K562 (cell line): ENCODE measurements around the gene NUMB. TPM values are rescaled to one million over a fixed set of nuclear protein-coding genes. Genes with fewer than 3 reads are reported as not detected.

Source experiments
- ATAC-seq: fragments of 200-7000 bp; cut with Tn5 transposase; 3 replicates; pipeline ENCODE4 v1.9.1; 2020; ENCODE audit warnings: moderate library complexity
- BruUV-seq: library from RNA; stranded (reverse); fragments of 400-500 nt; replicated peaks from 2 replicates; lab custom pipeline; 2021; lab: Mats Ljungman, UMichigan
- CTCF ChIA-PET: fragments of 300-600 bp; formaldehyde crosslinking; extraction: SDS; loops from one replicate; lab custom pipeline; 2021; ENCODE audit warnings: low intra/inter-chr PET ratio; lab: Yijun Ruan, JAX
- POLR2A ChIA-PET: fragments of 300-600, 350-650 bp; sonication (Branson Sonifier 250); formaldehyde crosslinking; extraction: SDS; loops from one replicate; lab custom pipeline; 2021; ENCODE audit warnings: antibody characterized with exemption, inconsistent platforms; lab: Yijun Ruan, JAX
- DNase-seq, 4 experiments: peaks; one replicate each; pipeline versions ENCODE4 v3.0.0 to v3.0.0-alpha.2; 2011 to 2018; ENCODE audit warnings: low spot score in 3 of 4, mixed read lengths in 3 of 4; ENCODE audit errors: extremely low read depth in 1 of 4
- FAIRE-seq: peaks from 2 replicates; lab custom pipeline; 2011; peaks lifted over from hg19 to GRCh38; lab: Jason Lieb, UNC
- H2AFZ ChIP-seq: 2 replicates; pipeline ENCODE4 v1.6.0; 2011; ENCODE audit warnings: low read depth, low read length, control low read depth, inconsistent platforms
- H3K27ac ChIP-seq: fragments of 200-600 bp; 3 replicates; pipeline ENCODE4 v1.8.0; 2011; ENCODE audit warnings: low read depth, mild to moderate bottlenecking, control low read depth, inconsistent platforms, low read length, moderate library complexity, mixed read lengths; ENCODE audit errors: extremely low read depth
- H3K27me3 ChIP-seq, 2 experiments: fragments of 300-600 bp in 1 of 2; 2 replicates in 1 of 2; 3 replicates in 1 of 2; pipeline versions ENCODE4 v1.6.0 to v1.8.0; 2011; ENCODE audit warnings: inconsistent platforms in 2 of 2, low read length in 2 of 2, mild to moderate bottlenecking in 1 of 2, mixed read lengths in 1 of 2, moderate library complexity in 1 of 2; ENCODE audit not compliant: control insufficient read depth in 2 of 2, insufficient read depth in 2 of 2
- H3K36me3 ChIP-seq: fragments of 300-600 bp; 3 replicates; pipeline ENCODE4 v1.8.0; 2011; ENCODE audit warnings: mild to moderate bottlenecking, low read length, inconsistent platforms; ENCODE audit not compliant: control insufficient read depth, insufficient read depth
- H3K4me1 ChIP-seq, 2 experiments: fragments of 200-600 bp in 1 of 2; replicated peaks in 1 of 2; 2 replicates in 1 of 2; 3 replicates in 1 of 2; pipeline versions ENCODE4 v1.5.1 to v1.8.0; 2011; ENCODE audit warnings: inconsistent platforms in 2 of 2, low read length in 2 of 2, mild to moderate bottlenecking in 1 of 2, mixed read lengths in 1 of 2, moderate library complexity in 1 of 2; ENCODE audit not compliant: control insufficient read depth in 2 of 2, insufficient read depth in 2 of 2
- H3K4me2 ChIP-seq: 2 replicates; pipeline ENCODE4 v1.6.1; 2011; ENCODE audit warnings: low read length, control low read depth, inconsistent platforms, mixed read lengths; ENCODE audit not compliant: insufficient read depth
- H3K4me3 ChIP-seq: fragments of 200-600 bp; sonication (generic), shearing (Covaris generic); 2 replicates; pipeline ENCODE4 v1.5.1; 2016; ENCODE audit warnings: control low read depth, inconsistent platforms
- H3K79me2 ChIP-seq: fragments of 200-600 bp; 3 replicates; pipeline ENCODE4 v1.8.0; 2011; ENCODE audit warnings: low read length, inconsistent platforms; ENCODE audit not compliant: control insufficient read depth, insufficient read depth
- H3K9ac ChIP-seq, 2 experiments: 2 replicates each; pipeline versions ENCODE4 v1.6.0 to v1.6.1; 2011; ENCODE audit warnings: low read depth in 2 of 2, low read length in 2 of 2, control low read depth in 1 of 2, inconsistent platforms in 1 of 2, mild to moderate bottlenecking in 1 of 2, mixed read lengths in 1 of 2; ENCODE audit not compliant: insufficient read depth in 1 of 2
- H3K9me1 ChIP-seq: one replicate; pipeline ENCODE4 v1.6.0; 2011; ENCODE audit warnings: inconsistent platforms, mild to moderate bottlenecking, low read length, moderate library complexity; ENCODE audit not compliant: control insufficient read depth, insufficient read depth
- H3K9me3 ChIP-seq: replicated peaks from 2 replicates; pipeline ENCODE4 v1.5.1; 2011; ENCODE audit warnings: low read depth, low read length, inconsistent platforms; ENCODE audit not compliant: control insufficient read depth, insufficient read depth
- H4K20me1 ChIP-seq: replicated peaks from 2 replicates; pipeline ENCODE4 v1.6.1; 2011; ENCODE audit warnings: low read length, inconsistent platforms, mixed read lengths; ENCODE audit not compliant: control insufficient read depth, insufficient read depth
- DACH1 ChIP-seq: fragments of 450-650 bp; IDR thresholded peaks from 2 replicates; pipeline ENCODE4 v1.6.1; 2018; ENCODE audit not compliant: partially characterized antibody
- ETV1 ChIP-seq: fragments of 450-650 bp; conservative IDR thresholded peaks from 2 replicates; pipeline ENCODE4 v1.6.1; 2016; ENCODE audit warnings: missing genetic modification characterization, control low read depth, low read depth, missing compliant biosample characterization
- JUN ChIP-seq, 2 experiments: sonication (generic) in 1 of 2; formaldehyde crosslinking in 1 of 2; IDR thresholded peaks; 2 replicates each; pipeline versions ENCODE4 v1.6.1 to v1.8.0; 2012 to 2022; ENCODE audit warnings: borderline replicate concordance in 2 of 2, mild to moderate bottlenecking in 2 of 2, improper control_type of control experiment in 1 of 2, low read depth in 1 of 2, low read length in 1 of 2, missing genetic modification reagents in 1 of 2
- NCOA4 ChIP-seq: fragments of 450-650 bp; IDR thresholded peaks from 2 replicates; pipeline ENCODE4 v1.6.1; 2018; ENCODE audit warnings: mild to moderate bottlenecking; ENCODE audit not compliant: partially characterized antibody
- NFE2 ChIP-seq: IDR thresholded peaks from 2 replicates; pipeline ENCODE4 v1.6.1; 2014; ENCODE audit warnings: antibody characterized with exemption, low read depth
- NFIX ChIP-seq: fragments of 250-450 bp; sonication (Bioruptor Pico); IDR thresholded peaks from 2 replicates; pipeline ENCODE4 v1.4.0; 2020; ENCODE audit warnings: low read depth, mild to moderate bottlenecking, moderate library complexity
- POLR2AphosphoS2 ChIP-seq: IDR thresholded peaks from 2 replicates; pipeline ENCODE4 v1.6.1; 2012; ENCODE audit warnings: low read length, improper control_type of control experiment
- TBL1XR1 ChIP-seq, 2 experiments: IDR thresholded peaks; 2 replicates each; pipeline ENCODE4 v1.6.1; 2012; ENCODE audit warnings: improper control_type of control experiment in 2 of 2, low read length in 2 of 2, mild to moderate bottlenecking in 1 of 2
- TCF7 ChIP-seq: sonication (generic); IDR thresholded peaks from 2 replicates; pipeline ENCODE4 v1.6.1; 2016; ENCODE audit warnings: antibody characterized with exemption, borderline replicate concordance
- ZFP36 ChIP-seq: fragments of 150-350 bp; IDR thresholded peaks from 2 replicates; pipeline ENCODE4 v1.6.1; 2018; ENCODE audit warnings: low read length, low read depth; ENCODE audit not compliant: partially characterized antibody
- ZNF347 ChIP-seq: fragments of 450-650 bp; formaldehyde crosslinking; IDR thresholded peaks from 2 replicates; pipeline ENCODE4 v1.4.0; 2020; ENCODE audit warnings: low read depth, mild to moderate bottlenecking, moderate library complexity
- ZNF668 ChIP-seq: fragments of 250-450 bp; sonication (Bioruptor Pico); IDR thresholded peaks from 2 replicates; pipeline ENCODE4 v1.8.0; 2022; ENCODE audit warnings: mild to moderate bottlenecking, inconsistent platforms
- WGBS: fragments of 100-300 bp; shearing (Covaris generic); methylation state at CpG from one replicate; pipeline ENCODE4 v1.1.6; 2016; ENCODE audit warnings: low coverage, mixed read lengths; ENCODE audit not compliant: insufficient coverage; ENCODE audit errors: missing lambda C conversion rate; 5-methylcytosine and 5-hydroxymethylcytosine counted together
- in situ Hi-C: fragments of 300-500 bp; cut with MboI; formaldehyde crosslinking; loops from 4 replicates; pipeline ENCODE4 v1.15.0; 2018; ENCODE audit warnings: inconsistent platforms, mixed read lengths
- intact Hi-C: fragments of 100-400 bp; cut with micrococcal nuclease; formaldehyde crosslinking; loops from 2 replicates; pipeline ENCODE4 v1.14.2; 2022
- polyA plus RNA-seq, 8 experiments: library from polyadenylated mRNA; depleted of rRNA in 4 of 8; stranded (reverse) in 5 of 8; unstranded in 3 of 8; fragments of >200 nt; fragmentation: Nextera tagmentation in 2 of 8; fragmentation: Illumina TruSeq in 1 of 8; extraction: Ambion mirVana in 2 of 8; extraction: Trizol in 1 of 8; gene quantifications; 2 replicates each; pipeline versions ENCODE4 v1.2.1 to v1.2.3, GENCODE V29; 2011 to 2014; ENCODE audit warnings: inconsistent platforms in 1 of 8, missing spikeins in 1 of 8
- total RNA-seq, 7 experiments: library from RNA; depleted of rRNA in 6 of 7; stranded (reverse); fragments of >200 nt in 6 of 7; fragmentation: Illumina TruSeq in 2 of 7; extraction: Trizol in 2 of 7; gene quantifications; 2 replicates each; pipeline versions ENCODE4 v1.2.1 to v1.2.3, GENCODE V29; 2011 to 2021; ENCODE audit warnings: low replicate concordance in 1 of 7
- TF ChIP-seq, protein P1 (sequence below): fragments of 250-450 bp; sonication (Bioruptor Pico); IDR thresholded peaks from 2 replicates; pipeline ENCODE4 v1.8.0; 2022; ENCODE audit warnings: inconsistent platforms, mild to moderate bottlenecking, moderate library complexity, borderline replicate concordance

NUMB gene
- total and polyA plus RNA-seq, 9 of the 15 experiments (the other 6 are each of a cell fraction or from before 2014, with no cell fraction given) = 13.5 to 54.0 (median 32.3) TPM

- no peak for DNase-seq
- ChIA-PET CTCF (interaction anchor here (1.0 to 1.2 kb wide), 2 partner anchors 170 to 174 kb away, joined by 4 read pairs; no protein-coding TSS in a partner anchor), POLR2A (interaction anchor here (0.6 to 1.0 kb wide), 3 partner anchors 19 to 790 kb away, joined by 3 read pairs; no protein-coding TSS in a partner anchor)
- no peaks in the 10 kb centered on the region for H3K9me3 ChIP-seq
- no peak overlapping the region for H3K27ac ChIP-seq
- H3K27me3 ChIP-seq = no peaks in the 10 kb centered on the region
- no peak overlapping the region for H2AFZ ChIP-seq
- H3K4me2 ChIP-seq = no peak overlapping the region
- 42% methylated on average over 3 of the region's 3 CpGs for WGBS
- peaks cover 0 to 23% of the 10 kb centered on the region in 2 experiments; a peak in 2 of 5 replicates for H3K4me1 ChIP-seq
- no peaks in the 10 kb centered on the region for H4K20me1 ChIP-seq
- no peaks in the 10 kb centered on the region for H3K79me2 ChIP-seq
- intact Hi-C loops (loop anchor here (10.0 kb wide), 1 partner anchor 544 kb away; the partner anchor contains the start of gene DCAF4), in situ Hi-C loops (loop anchor here (5.0 to 25.0 kb wide), 3 partner anchors 172 to 957 kb away; partner anchors contain the start of gene ZFYVE1)
- BruUV-seq = no TSS peak
- no peak overlapping the region for H3K9ac ChIP-seq
- H3K4me3 ChIP-seq = no peak overlapping the region
- no peaks in the 10 kb centered on the region for H3K36me3 ChIP-seq
- no peak for TF ChIP-seq DACH1
- no peak for TF ChIP-seq ZNF347 (CRISPR knock-in tag)
- TF ChIP-seq NCOA4 = no peak
- no peak for TF ChIP-seq TBL1XR1 (IDR thresholded peaks at IDR 0.05; ENCODE audit: low read length in 2 of 2)
- no peak for TF ChIP-seq JUN (IDR thresholded peaks at IDR 0.05; ENCODE audit: borderline replicate concordance, low read depth, low read length)
- TF ChIP-seq JUN (CRISPR knock-in tag; IDR thresholded peaks at IDR 0.05; ENCODE audit: borderline replicate concordance) = no peak
- TF ChIP-seq ZFP36 = no peak
- no peak for TF ChIP-seq ZNF668
- no peak for TF ChIP-seq NFE2
- TF ChIP-seq POLR2AphosphoS2 = no peak
- TF ChIP-seq TCF7 = no peak
- no peak for TF ChIP-seq ETV1 (tag)
- TF ChIP-seq, protein P1, sequence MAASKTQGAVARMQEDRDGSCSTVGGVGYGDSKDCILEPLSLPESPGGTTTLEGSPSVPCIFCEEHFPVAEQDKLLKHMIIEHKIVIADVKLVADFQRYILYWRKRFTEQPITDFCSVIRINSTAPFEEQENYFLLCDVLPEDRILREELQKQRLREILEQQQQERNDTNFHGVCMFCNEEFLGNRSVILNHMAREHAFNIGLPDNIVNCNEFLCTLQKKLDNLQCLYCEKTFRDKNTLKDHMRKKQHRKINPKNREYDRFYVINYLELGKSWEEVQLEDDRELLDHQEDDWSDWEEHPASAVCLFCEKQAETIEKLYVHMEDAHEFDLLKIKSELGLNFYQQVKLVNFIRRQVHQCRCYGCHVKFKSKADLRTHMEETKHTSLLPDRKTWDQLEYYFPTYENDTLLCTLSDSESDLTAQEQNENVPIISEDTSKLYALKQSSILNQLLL (CRISPR knock-in tag) = no peak
- no peak for TF ChIP-seq NFIX (CRISPR knock-in tag)
- peaks cover 3% of the 10 kb centered on the region for H3K9me1 ChIP-seq
- ATAC-seq = no peak
- FAIRE-seq = no peak
Observed at GRCh38 chr14:73468828-73469375, 10.6 kb upstream of the NUMB start.
